SK-N-SH (cell line): ENCODE measurements around the gene ADGRA1.

Experiments used
- CHD2 ChIP-seq: fragments of 150-350 bp; IDR thresholded peaks from 2 replicates; pipeline ENCODE4 v1.6.1; 2018; ENCODE audit warnings: low read length; ENCODE audit not compliant: partially characterized antibody
- EP300 ChIP-seq, 2 experiments: IDR thresholded peaks; 2 replicates each; pipeline versions ENCODE4 v1.4.0 to v1.6.1; 2012; ENCODE audit warnings: borderline replicate concordance in 1 of 2, low read depth in 1 of 2, low read length in 1 of 2
- EZH2phosphoT487 ChIP-seq: fragments of 200-600 bp; sonication (generic); IDR thresholded peaks from 2 replicates; pipeline ENCODE4 v1.6.1; 2017; ENCODE audit warnings: low read depth, mixed run types, mild to moderate bottlenecking, antibody characterized with exemption, moderate library complexity, borderline replicate concordance
- MXI1 ChIP-seq: IDR thresholded peaks from 2 replicates; pipeline ENCODE4 v1.6.1; 2012; ENCODE audit warnings: mild to moderate bottlenecking, low read depth, low read length, improper control_type of control experiment
- POLR2AphosphoS5 ChIP-seq: IDR thresholded peaks from 2 replicates; pipeline ENCODE4 v1.6.1; 2012; ENCODE audit warnings: low read depth, low read length
- RCOR1 ChIP-seq: fragments of 150-350 bp; IDR thresholded peaks from 2 replicates; pipeline ENCODE4 v1.6.1; 2017; ENCODE audit warnings: antibody characterized with exemption, low read length
- TCF12 ChIP-seq: IDR thresholded peaks from 2 replicates; pipeline ENCODE4 v1.4.0; 2012
- TEAD4 ChIP-seq: IDR thresholded peaks from 2 replicates; pipeline ENCODE4 v1.4.0; 2012; ENCODE audit warnings: mild to moderate bottlenecking, borderline replicate concordance; ENCODE audit not compliant: insufficient read depth
- YY1 ChIP-seq: IDR thresholded peaks from 2 replicates; pipeline ENCODE4 v1.4.0; 2012; ENCODE audit warnings: low read depth, mild to moderate bottlenecking
- TF ChIP-seq, protein P1 (sequence below): fragments of 200-600 bp; sonication (generic); IDR thresholded peaks from 2 replicates; pipeline ENCODE4 v1.6.1; 2017; ENCODE audit warnings: antibody characterized with exemption, mild to moderate bottlenecking, moderate library complexity
- TF ChIP-seq, protein P2 (sequence below): IDR thresholded peaks from 2 replicates; pipeline ENCODE4 v1.6.1; 2012; ENCODE audit warnings: mild to moderate bottlenecking, low read depth, low read length, moderate library complexity
- TF ChIP-seq, protein P3 (sequence below): IDR thresholded peaks from 2 replicates; pipeline ENCODE4 v1.4.0; 2012; ENCODE audit warnings: low read depth

DNA sequence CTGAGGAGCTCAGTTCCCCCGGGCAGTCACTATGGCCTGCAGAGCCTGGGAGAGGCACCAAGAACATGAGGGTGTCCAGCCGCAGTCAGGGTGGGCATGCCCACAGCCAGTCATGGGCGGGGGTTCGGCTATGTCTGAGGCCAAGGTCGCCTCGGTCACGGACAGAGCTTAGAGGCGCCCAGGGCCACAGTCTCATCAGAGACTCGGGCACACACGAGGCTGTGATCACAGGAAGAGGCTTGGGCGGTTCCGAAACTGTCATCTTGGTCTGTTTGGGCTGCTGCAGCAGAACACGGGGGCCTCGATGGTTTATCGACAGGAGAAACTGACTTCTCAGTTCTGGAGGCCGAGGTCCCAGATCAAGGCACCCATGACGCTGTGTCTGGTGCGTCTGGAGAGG, 9.7 kb downstream of the ADGRA1 start:
- TF ChIP-seq YY1 = no peak
- TF ChIP-seq, protein P1, sequence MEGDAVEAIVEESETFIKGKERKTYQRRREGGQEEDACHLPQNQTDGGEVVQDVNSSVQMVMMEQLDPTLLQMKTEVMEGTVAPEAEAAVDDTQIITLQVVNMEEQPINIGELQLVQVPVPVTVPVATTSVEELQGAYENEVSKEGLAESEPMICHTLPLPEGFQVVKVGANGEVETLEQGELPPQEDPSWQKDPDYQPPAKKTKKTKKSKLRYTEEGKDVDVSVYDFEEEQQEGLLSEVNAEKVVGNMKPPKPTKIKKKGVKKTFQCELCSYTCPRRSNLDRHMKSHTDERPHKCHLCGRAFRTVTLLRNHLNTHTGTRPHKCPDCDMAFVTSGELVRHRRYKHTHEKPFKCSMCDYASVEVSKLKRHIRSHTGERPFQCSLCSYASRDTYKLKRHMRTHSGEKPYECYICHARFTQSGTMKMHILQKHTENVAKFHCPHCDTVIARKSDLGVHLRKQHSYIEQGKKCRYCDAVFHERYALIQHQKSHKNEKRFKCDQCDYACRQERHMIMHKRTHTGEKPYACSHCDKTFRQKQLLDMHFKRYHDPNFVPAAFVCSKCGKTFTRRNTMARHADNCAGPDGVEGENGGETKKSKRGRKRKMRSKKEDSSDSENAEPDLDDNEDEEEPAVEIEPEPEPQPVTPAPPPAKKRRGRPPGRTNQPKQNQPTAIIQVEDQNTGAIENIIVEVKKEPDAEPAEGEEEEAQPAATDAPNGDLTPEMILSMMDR = no peak
- no peak for TF ChIP-seq CHD2
- TF ChIP-seq EP300 (IDR thresholded peaks at IDR 0.05; ENCODE audit: borderline replicate concordance in 1 of 2, low read depth in 1 of 2, low read length in 1 of 2) = no peak
- no peak for TF ChIP-seq TEAD4
- no peak for TF ChIP-seq MXI1
- TF ChIP-seq TCF12 = no peak
- no peak for TF ChIP-seq POLR2AphosphoS5
- no peak for TF ChIP-seq RCOR1
- TF ChIP-seq, protein P2, sequence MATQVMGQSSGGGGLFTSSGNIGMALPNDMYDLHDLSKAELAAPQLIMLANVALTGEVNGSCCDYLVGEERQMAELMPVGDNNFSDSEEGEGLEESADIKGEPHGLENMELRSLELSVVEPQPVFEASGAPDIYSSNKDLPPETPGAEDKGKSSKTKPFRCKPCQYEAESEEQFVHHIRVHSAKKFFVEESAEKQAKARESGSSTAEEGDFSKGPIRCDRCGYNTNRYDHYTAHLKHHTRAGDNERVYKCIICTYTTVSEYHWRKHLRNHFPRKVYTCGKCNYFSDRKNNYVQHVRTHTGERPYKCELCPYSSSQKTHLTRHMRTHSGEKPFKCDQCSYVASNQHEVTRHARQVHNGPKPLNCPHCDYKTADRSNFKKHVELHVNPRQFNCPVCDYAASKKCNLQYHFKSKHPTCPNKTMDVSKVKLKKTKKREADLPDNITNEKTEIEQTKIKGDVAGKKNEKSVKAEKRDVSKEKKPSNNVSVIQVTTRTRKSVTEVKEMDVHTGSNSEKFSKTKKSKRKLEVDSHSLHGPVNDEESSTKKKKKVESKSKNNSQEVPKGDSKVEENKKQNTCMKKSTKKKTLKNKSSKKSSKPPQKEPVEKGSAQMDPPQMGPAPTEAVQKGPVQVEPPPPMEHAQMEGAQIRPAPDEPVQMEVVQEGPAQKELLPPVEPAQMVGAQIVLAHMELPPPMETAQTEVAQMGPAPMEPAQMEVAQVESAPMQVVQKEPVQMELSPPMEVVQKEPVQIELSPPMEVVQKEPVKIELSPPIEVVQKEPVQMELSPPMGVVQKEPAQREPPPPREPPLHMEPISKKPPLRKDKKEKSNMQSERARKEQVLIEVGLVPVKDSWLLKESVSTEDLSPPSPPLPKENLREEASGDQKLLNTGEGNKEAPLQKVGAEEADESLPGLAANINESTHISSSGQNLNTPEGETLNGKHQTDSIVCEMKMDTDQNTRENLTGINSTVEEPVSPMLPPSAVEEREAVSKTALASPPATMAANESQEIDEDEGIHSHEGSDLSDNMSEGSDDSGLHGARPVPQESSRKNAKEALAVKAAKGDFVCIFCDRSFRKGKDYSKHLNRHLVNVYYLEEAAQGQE = no peak
- no peak for TF ChIP-seq EZH2phosphoT487
- TF ChIP-seq, protein P3, sequence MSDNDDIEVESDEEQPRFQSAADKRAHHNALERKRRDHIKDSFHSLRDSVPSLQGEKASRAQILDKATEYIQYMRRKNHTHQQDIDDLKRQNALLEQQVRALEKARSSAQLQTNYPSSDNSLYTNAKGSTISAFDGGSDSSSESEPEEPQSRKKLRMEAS = no peak
